ENCODE data around the gene CPEB4.

GRCh38 chr5:173869316-173869715, 18.8 kb upstream of the CPEB4 start:
- TF ChIP-seq POLR2AphosphoS5 (IDR thresholded peaks at IDR 0.05) (no peak), EP300 (IDR thresholded peaks at IDR 0.05) (no peak)

Data from gastroesophageal sphincter (tissue), 2 donors.